ENCODE results near the gene PLXDC1.

GRCh38 chr17:39158623-39159022 is 7.2 kb upstream of the PLXDC1 start:
- TF ChIP-seq GLIS3 (CRISPR knock-in tag; IDR thresholded peaks at IDR 0.05) (no peak), ISL1 (CRISPR knock-in tag; IDR thresholded peaks at IDR 0.05) (no peak)

Data from SK-N-SH treated with all-trans-retinoic acid at 6 μM for 48 hours (cell line).